MM.1S (cell line): ENCODE measurements around the gene OR4D1.

Source experiments
- EZH2 ChIP-seq: fragments of 300-600 bp; sonication (generic); optimal IDR thresholded peaks from 2 replicates; pipeline ENCODE3; 2017; ENCODE audit warnings: low read depth, mild to moderate bottlenecking, antibody characterized with exemption, low read length, mixed read lengths
- TF ChIP-seq, protein P1 (sequence below): fragments of 300-600 bp; sonication (generic); IDR thresholded peaks from 2 replicates; pipeline ENCODE4 v1.5.1; 2016; ENCODE audit warnings: antibody characterized with exemption, low read length, mixed read lengths

GRCh38 chr17:58187675-58188074 is 39.5 kb downstream of the OR4D1 start:
- TF ChIP-seq, protein P1, sequence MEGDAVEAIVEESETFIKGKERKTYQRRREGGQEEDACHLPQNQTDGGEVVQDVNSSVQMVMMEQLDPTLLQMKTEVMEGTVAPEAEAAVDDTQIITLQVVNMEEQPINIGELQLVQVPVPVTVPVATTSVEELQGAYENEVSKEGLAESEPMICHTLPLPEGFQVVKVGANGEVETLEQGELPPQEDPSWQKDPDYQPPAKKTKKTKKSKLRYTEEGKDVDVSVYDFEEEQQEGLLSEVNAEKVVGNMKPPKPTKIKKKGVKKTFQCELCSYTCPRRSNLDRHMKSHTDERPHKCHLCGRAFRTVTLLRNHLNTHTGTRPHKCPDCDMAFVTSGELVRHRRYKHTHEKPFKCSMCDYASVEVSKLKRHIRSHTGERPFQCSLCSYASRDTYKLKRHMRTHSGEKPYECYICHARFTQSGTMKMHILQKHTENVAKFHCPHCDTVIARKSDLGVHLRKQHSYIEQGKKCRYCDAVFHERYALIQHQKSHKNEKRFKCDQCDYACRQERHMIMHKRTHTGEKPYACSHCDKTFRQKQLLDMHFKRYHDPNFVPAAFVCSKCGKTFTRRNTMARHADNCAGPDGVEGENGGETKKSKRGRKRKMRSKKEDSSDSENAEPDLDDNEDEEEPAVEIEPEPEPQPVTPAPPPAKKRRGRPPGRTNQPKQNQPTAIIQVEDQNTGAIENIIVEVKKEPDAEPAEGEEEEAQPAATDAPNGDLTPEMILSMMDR = no peak
- no peak for TF ChIP-seq EZH2
